Measurements from ENCODE around the gene EXOC6B. TPM values are rescaled to one million over a fixed set of nuclear protein-coding genes. Genes with fewer than 3 reads are reported as not detected.
A peak's percentile ranks its signal among the peaks of the same experiment; 100 is the strongest.
"Not testable (repeated sequence)": the region's sequence is repeated elsewhere in the genome, so short reads cannot be mapped to it uniquely, and the experiment has no call there.

EXOC6B gene
- polyA plus RNA-seq, 5 donors, result 17.2 to 27.4 (median 26.6) TPM

- no peak for DNase-seq
Observed at GRCh38 chr2:72442270-72442669, 383.6 kb downstream of the EXOC6B start.

DNA sequence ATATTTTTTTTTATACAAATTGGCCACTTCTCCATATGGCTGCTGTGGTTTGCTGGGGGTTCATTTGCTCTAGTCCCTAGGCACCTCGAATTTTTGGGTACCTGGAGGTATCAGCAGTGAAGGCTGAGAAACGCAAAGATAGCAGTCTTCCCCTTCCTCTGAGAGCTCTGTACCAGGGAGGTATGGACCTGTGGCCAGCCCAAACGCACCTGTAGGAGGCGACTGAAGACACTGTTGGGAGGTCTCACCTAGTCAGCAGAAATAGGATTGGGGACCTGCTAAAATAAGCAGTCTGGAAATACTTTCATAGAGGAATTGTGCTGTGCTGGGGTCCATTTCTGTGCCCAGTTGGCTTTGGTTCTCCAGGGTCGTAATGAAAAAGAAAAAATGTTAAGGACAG, 385.9 kb downstream of the EXOC6B start:
- DNase-seq, result no peak

- no peak for DNase-seq
Observed at GRCh38 chr2:72438364-72438763, 387.5 kb downstream of the EXOC6B start.

DNA sequence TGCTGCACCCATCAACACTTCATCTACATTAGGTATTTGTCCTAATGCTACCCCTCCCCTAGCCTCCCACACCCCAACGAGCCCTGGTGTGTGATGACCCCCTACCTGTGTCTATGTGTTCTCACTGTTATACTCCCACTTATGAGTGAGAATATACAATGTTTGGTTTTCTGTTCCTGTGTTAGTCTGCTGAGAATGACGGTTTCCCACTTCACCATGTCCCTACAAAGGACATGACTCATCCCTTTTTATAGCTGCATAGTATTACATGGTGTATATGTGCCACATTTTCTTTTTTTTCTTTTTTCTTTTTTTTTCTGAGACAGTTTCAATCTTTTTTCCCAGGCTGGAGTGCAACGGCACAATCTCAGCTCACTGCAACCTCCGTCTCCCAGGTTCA, 394.1 kb downstream of the EXOC6B start:
- DNase-seq, result no peak

GRCh38 chr2:72427022-72427861, 398.6 kb downstream of the EXOC6B start:
- no peak for DNase-seq

GRCh38 chr2:72425996-72426395, 399.8 kb downstream of the EXOC6B start:
- DNase-seq, result no peak

DNA sequence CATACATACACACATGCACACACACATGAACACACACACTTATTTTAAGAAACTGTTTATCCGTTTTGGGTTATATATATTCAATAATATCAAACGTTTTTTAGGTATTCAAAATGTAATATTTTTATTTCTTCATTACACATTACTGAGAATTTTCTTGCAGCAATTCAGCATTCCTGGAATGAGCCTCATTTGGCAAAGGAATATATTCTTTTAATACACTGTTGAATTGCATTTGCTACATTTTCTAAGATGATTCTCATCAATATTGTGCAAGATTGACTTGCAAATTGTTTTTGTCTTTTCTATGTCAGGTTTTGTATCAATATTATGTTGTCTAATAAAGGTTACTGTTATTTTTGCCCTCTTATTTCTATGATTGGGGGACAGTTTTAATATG, 402.1 kb downstream of the EXOC6B start:
- DNase-seq, result no peak

DNA sequence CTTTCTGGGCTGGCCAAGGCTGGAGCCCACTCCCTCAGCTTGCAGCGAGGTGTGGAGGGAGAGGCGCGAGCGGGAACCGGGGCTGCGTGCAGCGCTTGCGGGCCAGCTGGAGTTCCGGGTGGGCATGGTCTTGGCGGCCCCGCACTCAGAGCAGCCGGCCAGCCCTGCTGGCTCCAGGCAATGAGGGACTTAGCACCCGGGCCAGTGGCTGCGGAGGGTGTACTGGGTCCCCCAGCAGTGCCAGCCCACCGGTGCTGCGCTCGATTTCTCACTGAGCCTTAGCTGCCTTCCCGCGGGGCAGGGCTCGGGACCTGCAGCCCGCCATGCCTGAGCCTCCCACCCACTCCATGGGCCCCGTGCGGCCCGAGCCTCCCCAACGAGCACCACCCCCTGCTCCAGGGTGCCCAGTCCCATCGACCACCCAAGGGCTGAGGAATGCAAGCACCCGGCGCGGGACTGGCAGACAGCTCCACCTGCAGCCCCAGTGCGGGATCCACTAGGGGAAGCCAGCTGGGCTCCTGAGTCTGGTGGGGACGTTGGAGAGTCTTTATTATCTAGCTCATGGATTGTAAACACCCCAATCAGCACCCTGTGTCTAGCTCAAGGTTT, 404.0 kb downstream of the EXOC6B start:
- not testable (repeated sequence) for DNase-seq

- no peak for DNase-seq
Observed at GRCh38 chr2:72415781-72416475, 409.9 kb downstream of the EXOC6B start.

DNA sequence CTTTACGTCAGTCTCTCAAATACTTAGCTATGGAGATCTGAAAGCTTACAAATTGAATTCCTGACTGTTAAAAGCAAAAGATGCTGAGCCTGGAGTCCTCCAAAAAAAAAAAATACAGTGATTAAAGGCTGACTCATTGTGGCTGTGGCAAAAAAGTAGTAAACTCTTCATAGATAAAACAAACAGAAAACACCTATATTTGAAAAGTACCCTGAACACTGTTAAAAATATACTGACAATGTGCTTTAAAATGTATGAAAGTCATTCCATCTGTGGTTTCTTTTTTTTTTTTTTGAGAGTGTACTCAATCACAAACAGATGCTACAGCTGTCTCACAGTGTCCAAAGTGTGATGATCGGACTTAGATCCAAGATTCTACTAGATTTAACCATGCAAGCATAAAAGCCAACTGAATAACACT, 410.6 kb downstream of the EXOC6B start:
- peak in 1 of 2 donors; percentile 5 for DNase-seq

GRCh38 chr2:72414137-72414760, 411.6 kb downstream of the EXOC6B start:
- peak in 1 of 2 donors; percentile 2 for DNase-seq

DNA sequence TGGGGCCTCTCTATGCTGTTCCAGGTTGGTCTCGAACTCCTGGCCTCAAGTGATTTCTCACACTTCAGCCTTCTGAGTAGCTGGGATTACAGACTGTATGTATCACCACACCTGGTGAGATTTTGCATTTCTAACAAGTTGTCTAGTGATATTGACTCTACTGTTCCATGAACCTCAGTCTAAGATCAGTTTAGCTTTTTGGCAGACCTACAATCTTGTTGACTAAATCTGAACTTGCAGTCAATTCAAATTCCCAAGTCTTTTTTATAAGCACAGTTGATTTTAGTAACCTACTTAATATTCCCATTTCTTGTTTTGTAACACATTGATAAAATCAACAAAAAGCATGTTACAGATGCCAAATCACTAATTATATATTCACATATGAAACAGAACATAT, 412.1 kb downstream of the EXOC6B start:
- DNase-seq, result no peak

DNA sequence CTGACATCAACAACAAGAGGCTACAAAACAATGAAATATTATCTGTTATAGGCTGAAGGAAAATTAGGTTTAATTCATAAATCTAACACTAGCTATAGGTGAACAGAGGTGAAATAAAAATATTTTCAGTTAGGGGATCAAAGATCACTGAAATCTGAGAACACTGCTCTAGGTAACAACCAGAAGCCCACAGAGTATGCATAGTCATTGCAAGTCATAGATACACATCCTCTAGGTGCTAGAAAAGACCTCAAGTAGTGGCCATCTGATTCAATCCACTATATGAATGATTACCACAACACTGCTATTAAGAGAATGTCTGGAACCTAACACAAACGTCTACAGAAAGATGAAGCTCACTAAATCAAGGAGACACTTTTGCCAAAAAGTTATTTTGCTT, 413.6 kb downstream of the EXOC6B start:
- DNase-seq, result no peak

DNA sequence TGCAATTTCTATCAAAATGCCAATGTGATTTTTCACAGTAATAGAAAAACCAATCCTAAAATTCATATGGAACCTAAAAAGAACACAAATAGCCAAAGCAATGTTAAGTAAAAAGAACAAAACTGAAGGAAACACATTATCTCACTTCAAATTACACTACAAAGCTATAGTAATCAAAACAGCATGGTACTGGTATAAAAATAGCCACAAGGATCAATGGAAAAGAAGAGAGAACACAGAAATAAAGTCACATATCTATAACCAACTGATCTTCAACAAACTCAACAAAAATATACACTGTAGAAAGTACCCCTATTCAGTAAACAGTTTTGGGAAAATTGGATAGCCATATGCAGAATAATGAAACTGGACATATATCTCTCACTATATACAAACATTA, 426.0 kb downstream of the EXOC6B start:
- DNase-seq, result no peak

GRCh38 chr2:72395096-72395495, 430.7 kb downstream of the EXOC6B start:
- DNase-seq, result no peak

- peak in 1 of 2 donors; percentile 12 for DNase-seq
Observed at GRCh38 chr2:72394541-72395070, 431.2 kb downstream of the EXOC6B start.

DNA sequence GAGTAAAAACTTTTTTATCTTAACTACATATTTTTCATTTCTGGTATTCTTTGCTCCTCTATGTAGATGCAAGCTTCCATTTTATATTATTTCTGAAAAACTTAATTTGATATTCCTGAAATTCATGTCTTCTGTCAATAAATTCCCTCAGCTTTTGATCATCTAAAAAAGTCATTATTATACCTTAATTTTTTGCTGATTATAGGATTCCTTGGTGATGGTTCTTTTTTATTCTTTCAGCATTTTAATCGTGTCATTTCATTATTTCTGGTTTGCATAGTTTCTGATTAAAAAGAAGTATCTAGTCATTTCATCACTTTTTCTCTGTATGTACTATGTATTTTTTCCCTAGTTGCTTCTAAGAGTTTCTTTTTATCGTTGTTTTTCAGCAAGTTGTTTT, 436.4 kb downstream of the EXOC6B start:
- DNase-seq, result no peak

DNA sequence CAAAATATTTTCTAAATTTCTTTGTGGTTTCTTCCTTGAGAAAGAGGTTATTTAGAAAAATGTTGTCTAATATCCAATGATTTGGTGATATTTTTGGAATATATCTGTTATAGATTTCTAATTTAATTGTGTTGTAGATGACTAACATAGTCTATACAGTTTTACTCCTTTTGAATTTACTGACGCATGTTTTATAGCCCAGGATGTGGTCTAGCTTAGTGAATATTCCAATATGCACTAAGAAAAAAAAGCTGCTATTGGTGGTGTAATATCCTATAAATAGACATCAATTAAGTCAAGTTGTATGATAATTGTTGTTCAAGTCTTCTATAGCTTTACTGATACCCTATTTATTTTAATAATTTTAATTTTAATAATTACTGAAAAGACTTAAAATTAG, 437.6 kb downstream of the EXOC6B start:
- no peak for DNase-seq

GRCh38 chr2:72386288-72386687, 439.5 kb downstream of the EXOC6B start:
- DNase-seq, result no peak

- no peak for DNase-seq
Observed at GRCh38 chr2:72378753-72379348, 447.0 kb downstream of the EXOC6B start.

GRCh38 chr2:72367530-72368225, 458.2 kb downstream of the EXOC6B start:
- DNase-seq, result no peak
